CD4-positive, alpha-beta T cell treated with Interleukin-10 for 1 hour (primary cell): ENCODE results near the gene ANO7.

Source experiments
- DNase-seq: peaks from one replicate; pipeline ENCODE4 v3.0.0-alpha.2; 2020

ANO7 gene

GRCh38 chr2:241211276-241211675 is 22.8 kb downstream of the ANO7 start:
- no peak for DNase-seq

- DNase-seq: no peak
Measured at GRCh38 chr2:241213041-241213440, 24.6 kb downstream of the ANO7 start.

- no peak for DNase-seq
Measured at GRCh38 chr2:241213567-241213966, 25.1 kb downstream of the ANO7 start.

GRCh38 chr2:241214209-241214608 is 25.7 kb downstream of the ANO7 start:
- no peak for DNase-seq

- no peak for DNase-seq
Measured at GRCh38 chr2:241214766-241215165, 26.3 kb downstream of the ANO7 start.

GRCh38 chr2:241215421-241215820 is 26.9 kb downstream of the ANO7 start:
- no peak for DNase-seq

- no peak for DNase-seq
Measured at GRCh38 chr2:241216211-241216761, 27.8 kb downstream of the ANO7 start.

- peak; percentile 40 for DNase-seq
Measured at GRCh38 chr2:241217320-241218031, 29.0 kb downstream of the ANO7 start.

GRCh38 chr2:241218131-241219029 is 29.9 kb downstream of the ANO7 start:
- DNase-seq: peak; percentile 41

- no peak for DNase-seq
Measured at GRCh38 chr2:241219030-241219382, 30.5 kb downstream of the ANO7 start.

- DNase-seq: no peak
Measured at GRCh38 chr2:241219856-241220356, 31.4 kb downstream of the ANO7 start.

GRCh38 chr2:241223211-241224017 is 34.9 kb downstream of the ANO7 start:
- DNase-seq: no peak

- DNase-seq: no peak
Measured at GRCh38 chr2:241224018-241224850, 35.8 kb downstream of the ANO7 start.

- no peak for DNase-seq
Measured at GRCh38 chr2:241224851-241225438, 36.5 kb downstream of the ANO7 start.

GRCh38 chr2:241225545-241225944 is 37.1 kb downstream of the ANO7 start:
- no peak for DNase-seq

- DNase-seq: no peak
Measured at GRCh38 chr2:241225983-241226382, 37.5 kb downstream of the ANO7 start.

GRCh38 chr2:241226723-241227572 is 38.5 kb downstream of the ANO7 start:
- DNase-seq: no peak

GRCh38 chr2:241227594-241227993 is 39.1 kb downstream of the ANO7 start:
- no peak for DNase-seq

GRCh38 chr2:241228081-241228859 is 39.8 kb downstream of the ANO7 start:
- no peak for DNase-seq
